Measurements from ENCODE around the gene SESTD1. TPM values are rescaled to one million over a fixed set of nuclear protein-coding genes. Genes with fewer than 3 reads are reported as not detected.
"Not testable (repeated sequence)": the region's sequence is repeated elsewhere in the genome, so short reads cannot be mapped to it uniquely, and the experiment has no call there.

SESTD1 gene
- polyA plus RNA-seq, 1 donor = 95.7 TPM

DNA sequence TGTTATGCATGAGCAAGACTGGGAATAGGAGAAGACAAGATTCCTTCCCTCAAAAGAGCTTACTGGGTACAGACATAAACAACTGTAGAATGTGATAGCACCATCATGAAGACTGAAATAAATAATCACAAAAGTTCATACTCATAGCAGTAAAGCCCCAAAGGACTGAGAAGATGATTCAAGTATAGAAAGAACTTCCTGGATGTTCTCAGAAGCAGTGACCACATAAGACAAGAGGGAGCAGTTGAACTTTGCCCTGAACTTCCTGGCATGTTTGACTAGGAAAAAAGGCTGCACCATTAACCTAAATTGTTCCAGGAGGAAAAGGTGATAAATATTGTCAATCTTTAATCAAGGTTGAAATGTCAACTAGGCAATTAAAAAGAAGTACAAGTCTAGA, 156.9 kb downstream of the SESTD1 start:
- DNase-seq = no peak

GRCh38 chr2:179106676-179107428, 157.8 kb downstream of the SESTD1 start:
- DNase-seq = no peak

GRCh38 chr2:179106342-179106675, 158.3 kb downstream of the SESTD1 start:
- no peak for DNase-seq

DNA sequence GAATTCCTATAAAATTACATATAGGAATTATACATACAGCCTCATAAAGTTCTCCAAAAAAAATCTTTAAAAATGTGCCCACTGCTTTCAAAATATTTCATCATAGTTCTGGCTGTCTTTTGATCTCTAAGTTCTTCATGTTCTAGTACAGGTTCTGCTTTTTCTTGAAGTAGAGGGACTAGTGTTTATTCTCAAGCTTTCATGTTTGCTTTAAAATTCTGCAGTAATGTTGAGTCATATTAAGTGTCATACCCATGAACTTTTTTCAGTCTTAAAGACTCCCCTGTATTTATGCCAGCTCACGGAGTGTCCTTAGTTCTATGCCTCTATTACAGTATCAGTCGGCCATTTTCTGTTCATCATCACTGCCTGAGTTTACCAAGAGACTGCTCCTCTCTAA, 159.9 kb downstream of the SESTD1 start:
- no peak for DNase-seq

- no peak for DNase-seq
These were observed 166.4 kb downstream of the SESTD1 start for GRCh38 chr2:179098080-179098689.

GRCh38 chr2:179097131-179097530, 167.5 kb downstream of the SESTD1 start:
- no peak for DNase-seq

DNA sequence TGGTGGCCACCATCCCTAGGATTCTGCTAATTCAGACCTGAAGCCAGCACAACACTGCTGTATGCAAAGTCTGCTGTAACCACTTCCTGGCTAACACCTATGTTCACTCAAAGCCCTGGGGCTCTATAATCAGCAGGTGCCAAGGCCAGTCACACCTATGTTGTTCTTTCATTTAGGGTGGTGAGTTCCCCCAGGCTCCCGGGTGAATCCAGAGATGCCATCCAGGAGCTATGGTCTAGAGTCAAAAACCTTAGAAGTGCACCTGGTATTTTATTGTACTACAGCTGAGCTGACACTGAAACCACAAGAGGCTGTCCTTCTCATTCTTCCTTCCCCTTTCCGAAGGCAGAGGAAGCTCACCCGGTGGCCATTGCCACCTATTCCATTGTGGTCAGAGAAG, 168.5 kb downstream of the SESTD1 start:
- no peak for DNase-seq

DNA sequence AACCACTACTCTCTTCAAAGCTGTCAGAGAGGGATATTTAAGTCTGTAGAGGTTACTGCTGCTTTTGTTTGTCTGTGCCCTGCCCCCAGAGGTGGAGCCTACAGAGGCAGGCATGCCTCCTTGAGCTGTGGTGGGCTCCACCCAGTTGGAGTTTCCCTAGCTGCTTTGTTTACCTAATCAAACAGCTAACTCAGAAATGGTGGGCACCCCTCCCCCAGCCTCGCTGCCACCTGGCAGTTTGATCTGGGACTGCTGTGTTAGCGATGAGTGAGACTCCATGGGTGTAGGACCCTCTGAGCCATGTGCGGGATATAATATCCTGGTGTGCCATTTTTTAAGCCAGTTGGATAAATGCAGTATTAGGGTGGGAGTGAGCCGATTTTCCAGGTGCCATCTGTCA, 171.7 kb downstream of the SESTD1 start:
- not testable (repeated sequence) for DNase-seq

GRCh38 chr2:179082697-179083096, 181.9 kb downstream of the SESTD1 start:
- no peak for DNase-seq

GRCh38 chr2:179081954-179082353, 182.7 kb downstream of the SESTD1 start:
- DNase-seq = no peak

- no peak for DNase-seq
These were observed 192.1 kb downstream of the SESTD1 start for GRCh38 chr2:179072527-179072926.

DNA sequence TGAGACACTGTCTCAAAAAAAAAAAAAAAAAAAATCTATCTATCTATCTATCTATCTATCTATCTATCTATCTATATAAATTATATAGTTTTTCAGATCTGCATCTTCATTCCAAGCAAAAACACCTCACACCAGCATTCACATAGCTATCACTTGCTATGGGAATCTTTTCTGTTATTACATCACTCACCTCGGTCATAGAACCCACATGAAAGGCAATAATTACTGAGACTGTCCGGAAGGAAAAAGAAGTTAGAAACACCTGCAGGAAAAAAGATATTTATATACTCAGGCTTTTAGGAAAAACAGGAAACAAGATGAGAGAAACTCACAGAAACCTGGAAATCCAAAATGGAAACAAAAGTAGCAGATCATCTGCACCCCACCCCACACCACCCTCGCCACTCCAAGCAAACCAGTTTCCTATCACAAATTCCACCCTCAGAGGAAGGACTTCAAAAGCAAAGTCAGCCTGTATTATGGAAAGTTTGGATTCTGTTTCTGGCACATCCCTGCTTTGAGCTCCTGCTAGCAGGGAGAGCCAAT, 192.7 kb downstream of the SESTD1 start:
- no peak for DNase-seq

DNA sequence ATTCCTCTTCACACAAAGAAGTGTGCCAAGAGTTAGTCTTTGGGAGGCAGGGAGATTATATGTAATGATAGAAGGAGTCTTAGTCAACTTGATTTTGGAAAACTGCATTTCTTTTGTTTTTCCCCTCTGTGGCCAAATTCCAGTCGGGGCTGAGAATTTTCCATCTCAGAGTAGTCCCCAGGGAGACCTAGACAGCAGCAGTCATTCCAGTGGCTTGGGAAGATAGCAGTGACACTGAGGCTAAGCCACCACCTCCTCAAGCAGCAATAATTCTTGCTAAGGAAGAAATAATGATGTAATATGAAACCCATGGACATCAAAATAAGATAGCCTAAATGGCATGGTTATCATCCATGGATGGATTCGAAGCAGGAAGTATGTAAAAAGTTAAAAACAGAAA, 193.7 kb downstream of the SESTD1 start:
- DNase-seq = no peak

DNA sequence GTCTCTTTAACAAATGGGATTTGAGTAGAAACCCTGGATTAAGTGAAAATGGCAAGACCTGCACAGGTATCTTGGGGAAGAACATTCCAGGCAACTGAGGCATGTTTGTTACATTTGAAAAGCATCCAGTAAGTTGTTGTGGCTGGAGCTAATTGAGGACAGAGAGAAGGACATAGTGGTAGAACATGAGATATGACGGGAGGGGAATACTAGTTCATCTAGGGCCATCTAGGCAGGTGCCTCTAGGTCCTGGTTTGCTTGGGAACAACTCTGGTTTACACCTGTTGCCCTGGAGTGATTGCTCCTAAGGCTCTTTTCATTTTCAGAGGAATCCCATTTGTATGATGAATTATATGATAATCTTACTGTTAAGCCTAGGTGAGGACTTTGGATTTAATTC, 194.9 kb downstream of the SESTD1 start:
- DNase-seq = no peak

GRCh38 chr2:179068991-179069643, 195.5 kb downstream of the SESTD1 start:
- DNase-seq = no peak

GRCh38 chr2:179059026-179059700, 205.5 kb downstream of the SESTD1 start:
- no peak for DNase-seq

GRCh38 chr2:179057737-179058136, 206.9 kb downstream of the SESTD1 start:
- DNase-seq = no peak

DNA sequence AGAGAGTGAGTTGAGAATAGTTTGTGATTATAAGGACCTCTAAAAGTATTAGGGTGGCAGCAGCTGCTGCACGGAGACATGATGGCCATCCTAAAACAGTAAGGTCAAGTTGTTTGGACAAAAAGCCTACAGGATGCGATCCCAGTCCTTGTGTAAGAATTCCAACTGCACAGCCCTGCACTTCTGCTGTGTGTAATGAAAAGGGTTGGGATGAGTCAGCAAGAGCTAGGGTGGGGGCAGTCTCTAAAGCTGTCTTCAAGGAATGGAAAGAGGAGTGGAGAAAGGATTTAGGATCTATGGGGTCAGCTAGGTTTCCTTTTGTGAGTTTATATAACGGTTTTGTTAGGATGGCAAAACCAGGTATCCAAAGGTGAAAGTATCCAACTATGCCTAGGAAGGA, 211.1 kb downstream of the SESTD1 start:
- not testable (repeated sequence) for DNase-seq

Measured in left kidney (tissue), 2 donors.